GM12874 (cell line): ENCODE data around the gene TBX2.

Experiments used
- CTCF ChIP-seq: IDR thresholded peaks from 2 replicates; pipeline ENCODE4 v1.5.1; 2011; ENCODE audit warnings: low read depth, mild to moderate bottlenecking, control low read depth, low read length, moderate library complexity; ENCODE audit not compliant: insufficient read depth

TBX2 gene

DNA sequence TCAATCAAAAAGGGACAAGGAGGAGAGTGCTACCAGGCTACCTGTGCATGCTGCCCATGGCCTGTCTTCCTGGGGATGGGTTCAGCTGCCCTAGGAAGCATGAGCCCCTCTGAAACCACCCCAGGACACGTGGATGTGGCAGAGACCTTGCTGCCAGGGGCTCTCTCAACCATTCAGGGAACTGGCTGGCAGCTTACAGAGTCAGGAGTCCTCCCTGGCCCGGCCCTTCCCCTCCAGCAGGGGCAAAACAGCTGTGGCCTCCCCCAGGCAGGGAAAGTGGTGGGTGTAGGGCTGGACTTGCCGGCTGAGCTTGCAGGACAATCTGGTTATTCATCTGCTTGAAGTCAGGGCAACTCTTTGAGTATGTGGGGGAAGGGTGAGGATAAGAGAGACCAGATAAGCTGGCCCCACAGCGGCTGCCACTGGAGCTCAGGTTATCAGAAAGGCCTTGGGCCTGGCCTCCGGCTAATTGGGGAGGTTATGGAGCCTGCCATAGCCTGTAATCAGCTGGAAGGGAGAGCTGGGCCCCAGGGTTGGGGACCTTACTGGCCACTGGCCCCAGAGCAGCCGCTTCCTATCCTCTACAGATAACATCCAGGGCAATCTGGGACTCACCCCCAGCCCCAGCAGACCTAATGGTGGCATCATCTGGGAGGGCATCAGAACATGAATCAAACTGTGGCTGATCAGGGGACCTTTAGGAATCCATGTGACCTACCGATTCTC lies 5.6 kb upstream of the TBX2 start:
- no peak for TF ChIP-seq CTCF

GRCh38 chr17:61394630-61395408 lies 4.8 kb upstream of the TBX2 start:
- TF ChIP-seq CTCF = no peak

GRCh38 chr17:61395409-61395982 lies 4.1 kb upstream of the TBX2 start:
- no peak for TF ChIP-seq CTCF

DNA sequence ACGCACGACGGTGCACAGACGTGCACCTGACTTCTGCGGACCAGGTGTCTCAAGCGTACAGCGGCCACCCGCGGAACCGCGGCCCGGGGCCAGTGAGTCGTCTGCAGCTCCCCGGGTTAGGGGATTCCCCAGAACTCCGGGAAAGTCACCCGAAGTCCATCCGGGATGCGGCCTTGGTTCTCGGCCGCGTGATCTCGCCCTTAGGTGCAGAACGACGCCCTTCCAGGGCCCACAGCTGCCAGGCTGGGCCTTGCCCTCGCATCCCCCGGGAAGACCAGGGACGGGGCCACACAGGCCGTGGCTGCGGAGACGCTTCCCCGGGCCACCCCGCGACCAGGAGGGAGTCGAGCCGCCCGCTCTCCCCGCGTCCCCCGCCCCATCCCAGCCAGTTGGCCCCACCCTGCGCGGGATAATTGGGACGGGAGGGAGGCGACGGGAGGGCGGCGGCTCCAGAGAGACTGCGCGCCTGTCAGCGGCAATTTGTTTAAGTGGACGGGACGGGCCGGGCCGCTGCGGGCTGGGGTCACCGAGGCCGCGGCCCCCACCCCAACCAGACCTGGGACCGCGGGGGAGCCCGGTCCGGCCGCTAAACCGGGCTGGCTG lies 3.6 kb upstream of the TBX2 start:
- TF ChIP-seq CTCF = no peak

DNA sequence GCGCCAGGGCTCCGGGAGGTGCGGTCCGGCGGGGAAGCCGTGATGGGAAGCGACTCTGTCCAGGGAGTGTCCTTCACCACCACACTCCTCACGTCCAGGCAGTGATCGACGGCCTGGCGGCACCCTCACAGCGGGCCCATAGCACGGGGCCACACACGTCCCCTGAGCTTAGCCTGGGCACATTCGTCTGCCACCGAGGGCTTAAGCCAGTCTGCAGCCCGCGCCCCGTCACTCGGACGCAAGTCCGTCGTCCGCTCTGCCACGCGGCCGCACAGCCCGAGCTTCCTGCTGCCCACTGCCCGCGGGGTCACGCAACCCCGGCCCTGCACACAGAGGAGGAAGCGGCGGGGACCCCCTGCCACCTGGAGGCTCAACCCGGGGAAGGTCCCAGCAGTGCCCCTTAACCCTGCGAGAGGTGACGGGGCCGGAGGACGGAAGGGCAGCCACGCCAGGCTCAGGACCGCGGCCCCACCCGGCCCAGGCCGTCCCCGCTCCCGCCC lies 3.0 kb upstream of the TBX2 start:
- TF ChIP-seq CTCF = no peak

DNA sequence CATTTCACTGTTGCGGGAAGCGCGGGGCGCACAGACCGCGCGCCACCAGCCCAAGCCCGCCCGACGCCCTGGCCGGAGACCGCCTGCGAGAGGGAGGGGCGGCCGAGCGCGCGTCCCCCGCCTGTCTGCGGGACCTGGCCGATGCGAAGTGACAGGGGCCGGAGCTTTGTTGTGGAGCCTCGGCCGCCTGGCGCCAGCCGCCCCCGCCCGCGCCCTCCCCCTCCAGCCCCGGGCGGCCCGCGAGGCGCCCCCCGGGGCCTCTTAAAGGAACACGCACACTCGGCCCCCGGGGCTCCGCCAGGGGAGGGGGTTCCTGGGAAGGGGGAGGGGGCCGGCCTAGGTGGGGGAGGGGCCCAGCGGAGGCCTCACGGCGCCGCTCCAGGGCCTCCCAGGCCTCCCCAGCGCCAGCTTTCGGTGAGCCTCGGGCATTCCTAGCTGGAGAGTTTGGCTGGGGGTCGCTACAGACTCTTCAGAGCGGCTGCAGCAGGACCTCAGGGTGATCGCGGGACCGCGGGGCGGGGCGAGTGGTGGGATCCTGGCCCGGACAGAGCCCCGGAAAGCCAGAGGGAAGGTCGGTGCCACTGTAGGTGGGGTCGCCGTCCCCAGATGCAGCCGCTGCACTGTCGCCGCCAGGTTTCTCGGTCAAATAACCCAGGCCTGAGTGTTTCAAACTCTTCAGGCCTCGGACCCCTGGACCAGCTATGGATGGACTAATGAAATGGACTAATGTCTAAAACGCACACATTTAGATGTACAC lies 2.4 kb upstream of the TBX2 start:
- TF ChIP-seq CTCF = no peak
